OCI-LY3 (cell line): ENCODE data around the gene ARHGAP23.

Experiments
- H2AFZ ChIP-seq: fragments of 200-600, 300-600 bp; shearing (Covaris generic); 2 replicates; pipeline ENCODE4 v1.6.0; 2014; ENCODE audit warnings: antibody characterized with exemption, low read depth, low read length
- H3K27ac ChIP-seq: fragments of 200-600, 300-600 bp; sonication (generic); 2 replicates; pipeline ENCODE4 v1.5.1; 2014; ENCODE audit warnings: mild to moderate bottlenecking, low read length, moderate library complexity, mixed read lengths
- H3K27me3 ChIP-seq: fragments of 200-600, 300-600 bp; sonication (generic); 2 replicates; pipeline ENCODE4 v1.6.1; 2014; ENCODE audit warnings: low read depth, low read length, mixed read lengths
- H3K36me3 ChIP-seq: fragments of 200-600, 300-600 bp; sonication (generic); replicated peaks from 2 replicates; pipeline ENCODE3; 2014; ENCODE audit warnings: low read depth, low read length, mixed read lengths
- H3K4me1 ChIP-seq: fragments of 300-600, 200-600 bp; sonication (generic); 2 replicates; pipeline ENCODE4 v1.6.1; 2014; ENCODE audit warnings: low read length, mixed read lengths
- H3K4me2 ChIP-seq: fragments of 200-600, 300-600 bp; sonication (generic); 2 replicates; pipeline ENCODE4 v1.6.1; 2014; ENCODE audit warnings: low read length, mixed read lengths
- H3K4me3 ChIP-seq: fragments of 300-600, 200-600 bp; sonication (generic); 2 replicates; pipeline ENCODE4 v1.5.1; 2014; ENCODE audit warnings: antibody characterized with exemption, mild to moderate bottlenecking, low read length, moderate library complexity
- H3K79me2 ChIP-seq: fragments of 300-600, 200-600 bp; shearing (Covaris generic); 2 replicates; pipeline ENCODE4 v1.6.1; 2014; ENCODE audit warnings: mild to moderate bottlenecking, low read length, mixed read lengths
- H3K9ac ChIP-seq: fragments of 300-600, 200-600 bp; shearing (Covaris generic); 2 replicates; pipeline ENCODE4 v1.6.0; 2014; ENCODE audit warnings: mild to moderate bottlenecking, low read length, moderate library complexity
- H3K9me3 ChIP-seq: fragments of 200-600, 300-600 bp; shearing (Covaris generic); 2 replicates; pipeline ENCODE4 v1.6.1; 2014; ENCODE audit warnings: low read length, mixed read lengths; ENCODE audit not compliant: insufficient read depth
- H4K20me1 ChIP-seq: fragments of 200-600, 300-600 bp; sonication (generic); 2 replicates; pipeline ENCODE4 v1.6.1; 2016; ENCODE audit warnings: low read length, mixed read lengths; ENCODE audit not compliant: insufficient read depth
- CTCF ChIP-seq: fragments of 200-600, 300-600 bp; sonication (generic); IDR thresholded peaks from 2 replicates; pipeline ENCODE4 v1.5.1; 2014; ENCODE audit warnings: antibody characterized with exemption, low read length, low read depth
- EZH2phosphoT487 ChIP-seq: fragments of 200-600 bp; shearing (Covaris generic); IDR thresholded peaks from 2 replicates; pipeline ENCODE4 v1.6.1; 2018; ENCODE audit warnings: antibody characterized with exemption, mixed run types, low read depth

Gene ARHGAP23

GRCh38 chr17:38508570-38508950, 80.3 kb downstream of the ARHGAP23 start:
- H2AFZ ChIP-seq: no peak overlapping the region
- H3K4me2 ChIP-seq: no peak overlapping the region
- H3K9ac ChIP-seq: no peak overlapping the region
- H3K79me2 ChIP-seq: no peaks in the 10 kb centered on the region
- no peak overlapping the region for H3K4me3 ChIP-seq
- no peaks in the 10 kb centered on the region for H3K9me3 ChIP-seq
- no peaks in the 10 kb centered on the region for H3K27me3 ChIP-seq
- H4K20me1 ChIP-seq: no peaks in the 10 kb centered on the region
- H3K36me3 ChIP-seq: no peaks in the 10 kb centered on the region
- TF ChIP-seq EZH2phosphoT487 (no peak), CTCF (no peak)
- no peak overlapping the region for H3K27ac ChIP-seq
- H3K4me1 ChIP-seq: no peaks in the 10 kb centered on the region

GRCh38 chr17:38508954-38509771, 80.9 kb downstream of the ARHGAP23 start:
- peak; percentile 58 for TF ChIP-seq CTCF
- TF ChIP-seq EZH2phosphoT487: no peak
- Histone ChIP-seq H3K9ac (no peak overlapping the region), H3K27me3 (no peaks in the 10 kb centered on the region), H3K79me2 (no peaks in the 10 kb centered on the region), H3K36me3 (no peaks in the 10 kb centered on the region), H3K9me3 (no peaks in the 10 kb centered on the region), H3K4me1 (no peaks in the 10 kb centered on the region), H3K4me3 (no peak overlapping the region), H3K27ac (no peak overlapping the region), H3K4me2 (no peak overlapping the region), H2AFZ (no peak overlapping the region), H4K20me1 (no peaks in the 10 kb centered on the region)

- Histone ChIP-seq H3K4me3 (no peak overlapping the region), H3K36me3 (no peaks in the 10 kb centered on the region), H2AFZ (no peak overlapping the region), H3K9me3 (no peaks in the 10 kb centered on the region), H3K4me2 (no peak overlapping the region), H3K79me2 (no peaks in the 10 kb centered on the region), H3K9ac (no peak overlapping the region), H4K20me1 (no peaks in the 10 kb centered on the region), H3K27me3 (no peaks in the 10 kb centered on the region), H3K27ac (no peak overlapping the region), H3K4me1 (no peaks in the 10 kb centered on the region)
- TF ChIP-seq CTCF: no peak
- no peak for TF ChIP-seq EZH2phosphoT487
These were observed 81.6 kb downstream of the ARHGAP23 start for GRCh38 chr17:38509772-38510420.

GRCh38 chr17:38510421-38511149, 82.3 kb downstream of the ARHGAP23 start:
- Histone ChIP-seq H2AFZ (no peak overlapping the region), H3K4me3 (no peak overlapping the region), H3K9ac (no peak overlapping the region), H3K4me2 (no peak overlapping the region), H3K4me1 (no peaks in the 10 kb centered on the region), H3K36me3 (no peaks in the 10 kb centered on the region), H3K79me2 (no peaks in the 10 kb centered on the region), H3K9me3 (no peaks in the 10 kb centered on the region), H4K20me1 (no peaks in the 10 kb centered on the region), H3K27me3 (no peaks in the 10 kb centered on the region), H3K27ac (no peak overlapping the region)
- TF ChIP-seq CTCF (no peak), EZH2phosphoT487 (no peak)
